NT2/D1 (cell line): Measurements from ENCODE around the gene ASB3.

Experiments used
- DNase-seq: peaks from one replicate; pipeline ENCODE4 v3.0.0-alpha.2; 2011; ENCODE audit warnings: low read depth, low spot score
- H3K27me3 ChIP-seq: 2 replicates; pipeline ENCODE4 v1.6.0; 2011; ENCODE audit warnings: mild to moderate bottlenecking; ENCODE audit not compliant: insufficient read length, insufficient read depth
- H3K36me3 ChIP-seq: 2 replicates; pipeline ENCODE4 v1.6.1; 2011; ENCODE audit warnings: mild to moderate bottlenecking, low read length, mixed read lengths; ENCODE audit not compliant: insufficient read depth, insufficient read length
- H3K4me1 ChIP-seq: 2 replicates; pipeline ENCODE4 v1.5.1; 2011; ENCODE audit not compliant: insufficient read depth, insufficient read length
- H3K4me3 ChIP-seq: 2 replicates; pipeline ENCODE4 v1.5.1; 2011; ENCODE audit warnings: low read depth; ENCODE audit not compliant: insufficient read length
- H3K9ac ChIP-seq: 2 replicates; pipeline ENCODE4 v1.6.0; 2011; ENCODE audit warnings: low read depth; ENCODE audit not compliant: insufficient read length
- H3K9me3 ChIP-seq: 2 replicates; pipeline ENCODE4 v1.5.1; 2011; ENCODE audit warnings: mild to moderate bottlenecking, low read length; ENCODE audit not compliant: insufficient read depth
- SUZ12 ChIP-seq: IDR thresholded peaks from 2 replicates; pipeline ENCODE4 v1.6.1; 2011; ENCODE audit not compliant: insufficient read length, insufficient read depth; ENCODE audit errors: extremely low read depth
- YY1 ChIP-seq: IDR thresholded peaks from 2 replicates; pipeline ENCODE4 v1.6.1; 2011; ENCODE audit not compliant: insufficient read length, insufficient read depth
- ZNF274 ChIP-seq: IDR thresholded peaks from 2 replicates; pipeline ENCODE4 v1.6.1; 2011; ENCODE audit warnings: mild to moderate bottlenecking, low read depth, low read length

ASB3 gene

DNA sequence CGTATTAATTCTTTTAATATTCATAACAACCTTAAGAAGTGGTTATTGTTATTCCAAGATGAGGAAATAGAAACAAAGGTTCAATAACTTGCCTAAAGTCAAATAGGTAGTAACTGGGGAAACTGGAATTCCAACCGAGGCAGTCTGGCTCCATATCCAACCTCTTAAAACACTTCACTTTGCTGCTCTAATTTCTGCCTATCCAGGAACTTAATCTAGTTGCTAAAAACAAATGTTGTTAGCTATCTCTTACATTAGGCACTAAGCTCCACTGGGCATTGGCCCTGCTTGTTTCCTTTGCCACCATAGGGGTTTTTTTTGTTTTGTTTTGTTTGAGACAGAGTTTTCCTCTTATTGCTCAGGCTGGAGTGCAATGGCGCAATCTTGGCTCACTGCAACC, 24.8 kb upstream of the ASB3 start:
- no peaks in the 10 kb centered on the region for H3K4me1 ChIP-seq
- TF ChIP-seq ZNF274 (no peak), YY1 (no peak), SUZ12 (no peak)
- DNase-seq: no peak
- H3K9me3 ChIP-seq: no peaks in the 10 kb centered on the region
- no peaks in the 10 kb centered on the region for H3K27me3 ChIP-seq
- H3K36me3 ChIP-seq: peaks cover 47% of the 10 kb centered on the region
- no peak overlapping the region for H3K4me3 ChIP-seq
- H3K9ac ChIP-seq: no peak overlapping the region

DNA sequence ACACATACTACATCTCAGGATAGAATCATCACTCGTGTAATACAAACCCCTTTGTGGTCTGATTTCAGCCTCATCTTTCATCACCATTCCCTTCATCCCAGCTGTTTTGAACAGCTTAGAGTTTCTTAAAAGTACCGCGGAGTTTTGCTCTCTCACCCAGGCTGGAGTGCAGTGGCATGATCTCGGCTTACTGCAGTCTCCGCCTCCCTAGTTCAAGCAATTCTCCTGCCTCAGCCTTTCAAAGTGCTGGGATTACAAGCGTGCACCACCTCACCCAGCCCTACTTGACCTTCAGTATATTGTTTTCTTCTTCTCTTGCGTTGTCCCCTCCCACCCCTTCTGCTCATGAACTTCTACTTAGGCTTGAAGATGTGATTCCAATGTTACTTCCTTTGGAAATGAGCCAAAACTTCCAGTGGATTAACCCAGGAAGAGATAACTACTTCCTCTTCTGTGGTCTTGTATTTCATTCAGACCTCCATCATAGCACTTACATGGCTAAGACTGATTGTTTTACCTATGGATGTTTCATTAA, 15.9 kb upstream of the ASB3 start:
- no peak overlapping the region for H3K9ac ChIP-seq
- no peak overlapping the region for H3K4me3 ChIP-seq
- no peaks in the 10 kb centered on the region for H3K27me3 ChIP-seq
- H3K9me3 ChIP-seq: no peaks in the 10 kb centered on the region
- H3K36me3 ChIP-seq: peaks cover 29% of the 10 kb centered on the region
- DNase-seq: no peak
- TF ChIP-seq SUZ12: no peak
- TF ChIP-seq YY1: no peak
- no peak for TF ChIP-seq ZNF274
- H3K4me1 ChIP-seq: no peaks in the 10 kb centered on the region

DNA sequence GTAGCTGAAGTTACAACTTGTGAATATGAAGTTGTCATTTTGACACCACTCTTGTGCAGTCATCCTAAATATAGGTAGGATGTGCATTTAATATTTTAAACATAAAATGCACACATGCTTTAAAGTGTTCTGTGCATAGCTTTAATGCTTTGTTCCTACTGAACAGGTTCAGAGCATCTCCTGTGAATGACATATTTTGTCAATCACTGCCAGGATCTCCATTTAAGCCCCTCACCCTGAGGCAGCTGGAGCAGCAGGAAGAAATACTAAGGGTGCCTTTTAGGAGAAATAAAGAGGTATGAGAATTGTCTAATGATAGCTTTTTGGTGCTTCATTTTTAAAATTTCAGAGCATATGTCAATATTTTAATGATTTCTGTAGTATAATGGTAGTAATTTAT, 14.8 kb upstream of the ASB3 start:
- Histone ChIP-seq H3K36me3 (peaks cover 33% of the 10 kb centered on the region), H3K27me3 (no peaks in the 10 kb centered on the region), H3K4me1 (no peaks in the 10 kb centered on the region), H3K9ac (no peak overlapping the region), H3K4me3 (no peak overlapping the region), H3K9me3 (no peaks in the 10 kb centered on the region)
- DNase-seq: no peak
- TF ChIP-seq ZNF274: no peak
- TF ChIP-seq YY1: no peak
- TF ChIP-seq SUZ12: no peak

DNA sequence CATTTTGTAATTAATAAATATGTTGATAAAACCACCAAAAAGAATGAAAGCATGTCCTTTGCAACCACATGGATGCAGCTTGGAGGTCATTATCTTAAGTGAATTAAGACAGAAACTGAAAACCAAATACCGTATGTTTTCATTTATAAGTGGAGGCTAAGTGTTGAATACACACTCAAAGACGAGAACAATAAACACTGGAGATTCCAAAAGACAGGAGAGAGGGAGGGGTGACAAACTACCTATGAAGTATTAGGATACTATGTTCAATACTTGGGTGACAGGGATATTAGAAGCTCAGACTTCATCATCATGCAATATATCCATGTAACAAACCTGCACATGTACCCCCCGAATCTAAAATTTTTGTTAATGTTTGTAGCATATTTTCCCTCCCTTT, 7.1 kb upstream of the ASB3 start:
- no peak for TF ChIP-seq YY1
- no peak for TF ChIP-seq SUZ12
- no peak for TF ChIP-seq ZNF274
- no peak overlapping the region for H3K9ac ChIP-seq
- no peaks in the 10 kb centered on the region for H3K9me3 ChIP-seq
- H3K4me1 ChIP-seq: no peaks in the 10 kb centered on the region
- no peak overlapping the region for H3K4me3 ChIP-seq
- DNase-seq: no peak
- H3K36me3 ChIP-seq: peaks cover 11% of the 10 kb centered on the region
- H3K27me3 ChIP-seq: no peaks in the 10 kb centered on the region

DNA sequence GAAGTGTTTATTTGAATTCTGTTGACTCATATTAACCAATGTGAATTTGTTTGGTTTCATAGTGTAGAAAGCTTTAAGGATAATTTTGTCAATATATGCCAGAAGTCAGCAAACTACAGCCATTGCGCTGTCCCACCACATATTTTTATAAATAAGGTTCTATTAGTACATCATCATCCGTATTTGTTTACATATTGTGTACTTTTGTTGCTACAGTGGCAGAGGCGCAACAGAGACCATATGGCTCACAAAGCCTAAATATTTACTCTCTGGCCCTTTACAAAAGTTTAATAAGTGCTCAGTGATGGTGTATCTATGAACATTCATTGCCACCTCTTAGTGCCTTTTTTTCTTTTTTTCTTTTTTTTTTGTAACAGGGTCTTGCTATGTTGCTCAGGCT, 6.5 kb upstream of the ASB3 start:
- no peaks in the 10 kb centered on the region for H3K9me3 ChIP-seq
- no peak for DNase-seq
- TF ChIP-seq ZNF274 (no peak), SUZ12 (no peak), YY1 (no peak)

DNA sequence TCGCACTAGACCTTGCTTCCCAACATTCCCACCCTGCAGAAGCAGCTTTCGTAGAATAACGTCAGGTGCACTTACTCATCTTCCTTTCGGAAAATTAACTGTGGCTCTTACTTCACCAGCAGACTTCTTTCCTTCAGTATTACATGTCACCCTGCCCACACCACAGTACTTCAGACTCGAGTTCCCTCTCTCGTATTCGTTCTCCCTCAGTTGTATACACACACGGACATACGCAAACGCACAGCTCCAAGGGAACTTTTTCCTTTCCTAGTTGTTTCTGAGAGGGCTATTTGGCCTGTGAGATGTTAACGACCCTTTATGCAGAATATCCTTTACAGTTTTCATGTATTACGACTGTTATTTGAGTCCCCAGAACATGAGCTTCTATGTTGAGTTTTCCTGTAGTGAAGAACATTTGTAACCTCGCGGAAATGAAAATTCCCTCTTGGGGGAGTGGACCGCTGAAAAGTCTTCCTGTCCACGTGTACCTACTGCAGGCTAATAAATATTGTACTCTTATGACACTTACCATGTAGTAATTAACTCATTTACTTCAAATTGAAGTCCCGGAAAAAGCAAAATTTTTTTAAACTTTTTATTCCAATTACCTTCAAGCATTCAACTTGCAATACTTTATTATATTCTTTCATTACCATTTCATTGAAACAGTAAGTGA, 999 bp upstream of the ASB3 start:
- H3K4me3 ChIP-seq: peak overlapping the region; percentile 99
- H3K9me3 ChIP-seq: no peaks in the 10 kb centered on the region
- H3K9ac ChIP-seq: peak overlapping the region; percentile 99
- DNase-seq: no peak
- TF ChIP-seq YY1 (no peak), ZNF274 (no peak), SUZ12 (no peak)
- H3K36me3 ChIP-seq: peaks cover 2% of the 10 kb centered on the region
- H3K4me1 ChIP-seq: no peaks in the 10 kb centered on the region
- no peaks in the 10 kb centered on the region for H3K27me3 ChIP-seq

More for the DNA sequence above, 6.5 kb upstream of the ASB3 start:
- Histone ChIP-seq H3K36me3 (peaks cover 9% of the 10 kb centered on the region), H3K27me3 (no peaks in the 10 kb centered on the region), H3K4me1 (no peaks in the 10 kb centered on the region), H3K4me3 (no peak overlapping the region), H3K9ac (no peak overlapping the region)

DNA sequence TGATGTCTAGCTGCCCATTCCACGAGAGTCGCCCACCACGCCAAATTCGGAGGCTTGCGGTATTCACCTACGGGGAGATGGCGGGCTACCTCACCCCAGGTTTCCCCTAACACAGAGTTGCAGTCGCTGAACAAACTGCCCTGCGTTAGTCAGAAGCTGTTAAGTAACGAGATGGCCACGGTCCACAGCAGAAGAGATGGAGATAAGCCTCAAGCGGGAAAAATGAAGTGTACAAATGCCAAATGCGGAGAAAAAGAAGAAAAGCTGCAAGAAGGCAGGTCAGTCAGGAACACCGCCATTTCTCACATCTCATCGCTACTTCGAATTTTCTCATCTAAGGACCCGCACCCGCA, 425 bp downstream of the ASB3 start:
- Histone ChIP-seq H3K9me3 (no peaks in the 10 kb centered on the region), H3K4me3 (peak overlapping the region; percentile 99), H3K9ac (peak overlapping the region; percentile 99), H3K4me1 (no peaks in the 10 kb centered on the region), H3K27me3 (no peaks in the 10 kb centered on the region), H3K36me3 (peaks cover 14% of the 10 kb centered on the region)
- DNase-seq: no peak
- TF ChIP-seq ZNF274: no peak
- TF ChIP-seq YY1: no peak
- TF ChIP-seq SUZ12: no peak
